NCI-H2029 treated with DMSO at 0.1 percent for 48 hours (cell line): ENCODE data around the gene SH2D7.
A peak's percentile ranks its signal among the peaks of the same experiment; 100 is the strongest.

ENCODE experiments used
- DNase-seq: peaks from one replicate; lab custom pipeline; 2025; lab: John Stamatoyannopoulos, UW

The SH2D7 gene

DNA sequence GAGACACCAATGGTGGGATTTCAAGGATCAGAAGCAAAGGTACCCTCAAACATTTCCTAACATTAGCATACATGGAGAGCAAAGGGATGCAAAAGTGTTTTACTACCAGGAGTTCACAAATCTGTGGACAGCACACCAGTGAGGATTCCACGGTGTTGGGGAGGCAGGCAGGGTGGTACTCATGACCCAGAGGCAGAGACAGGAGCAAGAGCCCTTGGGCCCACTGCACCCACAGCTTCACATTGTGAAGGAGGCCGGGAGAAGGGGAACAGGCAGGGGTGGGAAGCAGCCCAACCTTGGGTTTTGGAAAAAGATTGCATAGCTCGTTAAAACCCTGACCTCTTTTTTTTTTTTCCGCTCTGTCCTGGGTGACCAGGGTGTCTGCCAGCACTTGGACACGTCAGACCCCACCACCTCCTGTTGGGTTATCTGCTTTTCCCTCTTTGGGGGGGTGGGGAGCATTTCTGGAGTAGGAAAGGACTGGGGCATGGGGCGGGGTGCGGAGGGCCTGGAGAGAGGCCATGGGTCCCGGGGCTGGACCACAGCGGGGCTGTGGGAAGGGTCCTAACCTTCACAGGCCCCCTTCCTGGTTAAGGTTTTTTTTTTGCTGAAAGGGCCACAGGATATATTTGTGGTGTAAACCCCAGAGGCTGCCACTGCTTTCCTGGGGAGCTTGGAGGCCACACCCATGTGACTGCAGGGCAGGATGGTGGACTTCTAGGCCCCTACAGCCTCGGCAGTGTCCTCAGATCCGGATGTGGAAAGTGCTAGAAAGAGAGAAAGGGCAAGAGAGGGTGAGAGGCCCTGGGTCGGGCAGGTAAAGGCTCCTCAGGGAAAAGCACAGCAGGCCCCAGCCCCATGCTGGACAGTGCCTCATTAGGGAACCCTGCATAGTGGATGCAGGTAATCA is 12.5 kb downstream of the SH2D7 start:
- no peak for DNase-seq

DNA sequence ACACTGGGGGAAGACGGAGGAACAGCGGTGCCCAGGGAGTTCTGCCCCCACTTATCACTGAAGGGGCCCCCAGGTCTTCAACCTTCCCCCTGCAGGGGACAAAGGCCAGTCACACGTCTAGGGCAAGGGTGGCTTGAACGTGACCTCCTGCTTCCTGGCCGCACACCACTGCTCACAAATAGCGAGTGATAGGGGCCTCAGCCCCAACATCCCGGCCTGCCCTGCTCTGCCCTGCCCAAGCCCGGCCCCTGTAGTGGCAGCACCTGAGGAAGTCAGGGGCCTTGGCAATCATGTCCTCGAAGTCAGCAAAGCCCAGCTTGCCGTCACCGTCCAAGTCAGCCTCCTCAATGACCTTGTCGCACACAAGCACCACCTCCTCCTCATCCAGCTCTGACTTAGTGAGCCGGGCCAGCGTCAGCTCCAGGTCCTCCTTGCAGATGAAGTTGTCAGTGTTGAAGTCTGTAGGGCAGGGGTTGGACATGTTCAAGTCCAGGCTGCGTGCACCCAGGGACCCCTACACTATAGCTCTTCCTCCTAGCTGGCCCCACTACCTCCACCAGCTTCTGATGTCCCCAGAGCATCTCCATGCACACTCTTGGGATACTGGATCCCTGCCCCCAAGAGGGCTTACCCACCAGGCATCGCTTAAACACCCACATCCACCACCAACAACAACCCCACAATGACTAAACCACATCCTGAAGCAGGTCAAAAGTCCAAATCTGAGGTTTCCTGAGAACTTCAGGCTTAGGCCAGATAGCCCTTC is 13.3 kb downstream of the SH2D7 start:
- no peak for DNase-seq

DNA sequence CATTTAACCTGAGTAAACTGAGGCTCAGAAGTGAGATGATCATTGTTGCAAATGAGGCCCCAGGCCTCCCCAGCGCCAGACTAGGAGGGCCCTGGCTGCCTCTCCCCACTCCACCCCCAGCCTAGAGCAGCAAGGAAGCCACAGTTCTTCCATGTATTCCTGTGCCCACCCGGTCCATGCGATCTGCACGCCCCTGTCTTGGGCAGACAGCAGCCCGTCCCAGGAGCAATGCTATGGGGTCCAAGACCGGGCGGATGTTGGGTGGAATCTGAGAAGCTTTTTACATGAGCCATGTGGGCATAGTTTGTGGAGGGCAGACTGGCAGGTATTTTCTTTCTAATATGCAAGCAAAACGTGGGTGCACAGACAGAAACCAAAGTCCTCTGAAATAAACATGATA is 15.1 kb downstream of the SH2D7 start:
- no peak for DNase-seq

DNA sequence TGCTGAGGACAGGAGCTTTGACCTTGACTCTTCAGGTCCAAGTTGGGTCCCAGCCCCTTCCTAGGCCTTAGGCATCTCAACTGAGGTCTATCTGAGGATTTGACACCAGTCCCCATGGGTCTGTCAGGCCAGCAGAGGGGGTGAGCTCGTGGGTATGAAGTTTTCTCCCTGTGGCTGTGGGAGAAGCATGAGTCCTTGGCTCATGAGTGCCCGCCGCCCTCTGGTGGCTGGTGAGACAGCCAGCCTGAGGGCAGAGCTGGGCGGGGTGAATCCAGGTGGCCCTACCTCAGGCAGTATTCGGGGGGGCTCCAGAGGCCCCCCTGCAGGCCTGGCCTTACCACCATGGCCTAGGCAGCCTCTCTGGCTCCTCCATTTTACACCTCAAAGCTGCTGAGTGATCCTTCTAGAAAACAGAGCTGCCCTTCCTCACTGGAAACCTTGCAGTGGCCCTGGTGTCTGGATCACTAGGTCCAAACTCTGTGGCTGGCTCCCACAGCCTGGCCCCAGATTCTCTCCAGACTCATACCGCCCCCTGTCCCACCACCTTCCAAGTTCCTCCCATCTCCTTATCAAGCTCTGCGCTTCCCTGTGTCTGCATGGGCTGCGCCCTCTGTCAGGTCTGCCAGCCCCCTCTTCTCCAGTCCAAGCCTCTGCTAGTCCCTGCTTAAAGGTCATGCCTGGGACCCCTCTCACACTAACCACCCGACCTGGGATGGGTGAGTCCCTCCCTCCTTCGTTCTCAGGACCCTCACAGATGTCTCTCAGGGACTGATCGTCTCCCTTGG is 16.1 kb downstream of the SH2D7 start:
- DNase-seq: no peak

DNA sequence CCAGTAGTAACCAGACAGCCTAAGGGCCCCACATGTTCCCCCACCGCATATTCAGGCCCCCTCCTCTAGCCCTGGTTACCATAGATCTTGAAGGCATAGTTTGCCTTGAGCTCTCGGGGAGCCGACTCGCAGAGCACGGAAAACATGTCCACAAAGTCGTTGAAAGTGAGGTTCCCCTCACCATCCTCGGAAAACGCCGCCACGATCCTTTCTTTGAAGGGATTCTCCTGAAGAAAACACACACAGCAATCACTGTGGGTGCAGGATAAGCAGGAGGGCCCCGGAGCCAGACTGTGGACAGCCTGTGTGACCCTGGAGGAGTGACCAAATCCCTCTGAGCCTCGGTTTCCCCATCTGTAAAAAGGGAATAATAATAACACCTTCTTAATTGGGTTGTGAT is 16.8 kb downstream of the SH2D7 start:
- no peak for DNase-seq

DNA sequence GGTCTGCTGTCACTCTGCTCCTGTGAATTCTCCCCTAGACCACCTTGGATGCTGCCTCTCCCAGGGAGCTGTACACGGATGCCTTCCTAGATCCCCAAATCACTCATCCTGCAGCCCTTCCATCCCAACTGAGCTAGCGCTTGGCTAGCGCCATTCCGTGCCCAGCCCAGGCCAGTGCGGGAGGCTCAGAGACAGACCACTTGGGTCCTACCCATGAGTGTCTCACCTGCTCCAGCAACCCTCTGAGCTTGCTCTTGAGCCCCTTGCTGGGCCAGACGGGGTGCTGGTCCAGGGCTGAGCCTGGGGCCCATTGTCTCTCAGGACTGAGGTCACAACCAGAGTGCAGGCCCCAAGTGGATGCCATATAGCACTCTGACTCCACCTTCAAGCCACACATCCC is 17.7 kb downstream of the SH2D7 start:
- DNase-seq: no peak

DNA sequence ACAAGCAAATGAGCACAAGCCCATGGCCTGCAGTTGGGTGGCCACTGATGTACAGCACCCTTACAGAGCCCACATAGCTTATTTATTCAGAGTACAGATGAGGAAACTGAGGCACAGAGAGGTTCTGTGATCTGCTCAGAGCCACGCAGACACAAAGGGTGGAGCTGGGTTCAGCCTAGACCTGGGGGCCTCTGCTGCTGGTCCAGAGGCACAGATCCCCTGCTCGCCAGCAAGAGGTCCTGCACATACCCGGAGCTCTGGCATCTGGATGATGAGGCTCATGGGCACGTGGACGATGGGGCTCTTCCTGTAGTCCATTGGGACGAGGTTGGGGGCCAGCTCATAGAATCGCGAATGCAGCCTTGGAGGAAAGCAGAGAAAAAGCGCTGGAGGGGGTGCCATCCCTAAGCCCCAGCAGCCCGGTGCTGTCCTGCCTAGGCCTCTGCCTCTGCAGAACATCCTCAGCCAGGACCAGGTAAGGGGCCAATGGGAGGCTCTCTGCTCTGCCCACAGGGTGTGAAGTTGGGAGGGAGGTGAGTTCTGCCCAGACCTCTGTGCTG is 18.6 kb downstream of the SH2D7 start:
- DNase-seq: no peak

DNA sequence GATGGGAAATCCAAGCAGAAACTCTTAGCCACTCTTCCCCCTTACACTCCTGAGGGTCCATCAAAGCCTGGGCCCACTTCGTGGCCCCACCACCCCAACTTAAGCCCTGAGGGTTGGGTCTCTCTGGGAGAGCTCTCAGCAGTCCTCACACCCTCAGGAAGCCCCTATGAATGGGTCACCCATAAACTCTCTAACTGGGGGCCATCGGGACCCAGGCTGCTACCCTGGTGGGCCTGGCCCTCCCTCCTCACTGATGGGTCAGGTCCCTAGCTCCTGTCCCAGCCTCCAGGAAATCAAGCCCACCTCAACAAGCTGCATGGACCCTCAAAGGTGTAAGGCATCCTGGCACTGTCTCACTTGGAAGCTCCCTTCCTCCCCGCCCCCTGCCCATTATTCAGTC is 19.4 kb downstream of the SH2D7 start:
- no peak for DNase-seq

DNA sequence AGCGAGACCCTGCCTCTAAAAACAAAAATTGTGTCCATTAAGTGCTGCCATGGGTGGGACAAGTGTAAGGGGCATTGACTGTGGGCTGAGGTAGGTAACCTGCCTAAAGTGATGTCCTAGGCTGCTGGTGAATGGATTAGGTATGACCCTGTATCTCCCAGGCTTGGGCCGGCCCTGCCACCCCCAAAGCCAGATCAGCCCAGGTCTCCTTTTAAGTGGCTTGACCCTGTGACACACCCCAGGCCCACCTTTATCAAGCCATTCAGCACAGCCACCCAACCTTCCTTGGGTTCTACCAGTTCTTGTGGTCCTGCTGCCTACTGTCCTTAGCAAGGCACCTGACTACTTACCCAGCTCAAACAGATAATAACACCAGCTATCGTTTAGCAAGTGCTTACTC is 20.2 kb downstream of the SH2D7 start:
- DNase-seq: no peak

DNA sequence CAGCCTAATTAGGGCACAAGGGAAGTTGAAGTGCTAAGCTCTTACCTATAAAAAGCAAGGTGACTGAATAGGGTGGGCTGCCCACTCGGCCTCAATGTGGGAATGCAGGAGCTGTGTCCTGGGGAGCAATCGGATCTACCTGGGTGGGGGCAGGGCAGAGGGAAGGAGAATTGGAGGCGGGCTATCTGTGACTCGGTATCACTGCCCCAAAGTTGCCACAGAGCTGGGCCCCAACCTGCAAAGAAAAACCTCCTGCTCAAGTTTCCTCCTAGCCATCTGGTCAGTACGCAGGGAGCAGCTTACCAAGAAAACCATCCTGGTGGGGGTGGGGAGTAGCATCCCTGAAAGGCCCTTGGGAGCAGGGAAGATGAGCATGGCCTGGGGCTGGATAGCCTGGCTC is 28.2 kb downstream of the SH2D7 start:
- no peak for DNase-seq

DNA sequence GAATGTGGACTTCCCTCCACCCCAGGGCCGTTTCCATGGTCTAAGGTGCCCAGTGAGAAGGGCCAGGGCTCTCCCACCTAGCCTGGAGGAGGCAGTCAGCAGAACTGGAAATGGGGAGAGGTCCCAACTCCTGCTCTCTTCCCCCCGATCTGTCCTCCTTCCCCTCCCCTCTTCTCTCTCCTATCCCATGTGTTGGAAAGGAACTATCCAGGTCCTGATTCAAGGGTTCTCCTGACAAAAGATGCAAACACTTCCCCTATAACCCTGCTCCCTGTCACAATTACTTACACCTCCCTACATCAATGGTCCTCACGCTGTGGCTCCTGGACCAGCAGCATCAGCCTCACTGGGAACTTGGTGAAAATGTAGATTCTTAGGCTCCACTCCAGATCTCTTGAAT is 32.9 kb downstream of the SH2D7 start:
- DNase-seq: no peak

DNA sequence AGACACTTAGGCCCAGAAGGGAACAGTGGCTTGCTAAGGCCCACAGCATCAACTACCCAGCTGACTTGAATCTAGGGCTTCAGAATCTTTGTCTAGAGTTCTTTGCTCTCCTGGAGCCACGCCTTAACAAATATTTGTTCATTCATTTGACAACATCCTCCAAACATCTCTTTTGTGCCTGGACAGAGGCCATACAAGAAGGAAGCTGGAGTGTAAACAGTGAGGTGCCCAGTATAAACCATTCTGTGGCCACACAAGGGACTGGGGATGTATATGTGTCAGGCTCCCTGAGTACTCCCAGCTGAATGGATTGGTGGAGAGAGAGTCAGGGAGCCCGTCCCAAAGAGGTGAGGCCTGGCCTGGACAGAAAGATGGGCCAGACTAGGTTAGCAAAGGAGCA is 35.5 kb downstream of the SH2D7 start:
- peak; percentile 43 for DNase-seq

DNA sequence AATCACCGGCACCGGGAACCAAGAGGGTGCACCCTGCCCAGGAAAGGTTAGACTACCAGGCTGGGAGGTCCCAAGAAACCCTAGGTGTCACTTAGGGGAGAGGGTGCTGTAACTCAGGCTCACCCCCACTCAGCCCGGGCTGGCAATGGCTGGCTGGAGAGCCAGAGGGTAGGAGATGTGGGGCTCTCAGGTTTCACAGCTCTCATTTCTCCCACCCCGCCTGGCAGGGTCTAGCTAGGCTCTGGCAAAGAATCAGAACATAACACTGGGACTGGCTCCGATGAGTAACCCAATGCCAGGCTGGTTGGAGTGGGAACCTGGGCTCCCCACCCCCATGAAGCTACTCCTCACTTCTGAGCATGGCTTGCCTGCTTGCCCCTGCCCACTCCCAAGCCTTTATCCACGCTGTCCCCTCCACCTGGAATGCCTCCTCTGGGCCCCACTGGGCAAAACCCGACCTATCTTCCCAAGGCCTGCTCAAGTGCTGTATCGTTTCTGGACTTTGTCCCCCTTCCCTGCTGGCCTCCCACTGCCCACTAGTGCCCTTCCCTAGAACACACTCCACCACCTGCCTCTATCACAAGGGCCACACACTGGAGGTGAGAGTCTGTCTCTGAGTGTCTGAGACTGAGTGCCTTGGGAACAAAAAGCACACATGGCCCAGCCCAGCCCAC is 36.9 kb downstream of the SH2D7 start:
- DNase-seq: peak; percentile 52

DNA sequence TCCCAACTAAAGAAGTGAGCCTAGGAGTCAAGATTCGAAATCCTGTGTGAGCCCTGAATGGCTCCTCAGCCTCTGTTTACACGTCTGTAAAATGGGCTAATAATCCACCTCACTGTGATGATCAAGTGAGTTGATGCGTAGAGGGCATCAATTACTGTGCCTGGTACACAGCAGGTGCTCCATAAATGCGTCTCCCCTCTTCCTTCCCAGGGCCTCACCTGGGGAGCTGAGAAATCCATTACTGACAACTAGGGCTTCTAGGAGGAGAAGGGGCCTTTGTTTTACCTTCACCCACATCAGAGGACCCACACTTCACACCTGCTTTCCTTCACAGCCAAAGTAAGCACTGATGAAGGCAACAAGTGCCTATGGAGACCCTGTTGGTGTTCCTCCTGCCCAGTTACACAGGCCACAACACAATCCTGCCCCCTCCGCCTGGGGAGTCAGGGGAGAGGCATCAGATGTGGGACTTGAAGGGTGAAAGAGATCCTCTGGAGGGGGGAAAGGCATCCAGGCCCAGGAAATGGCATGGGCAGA is 37.5 kb downstream of the SH2D7 start:
- DNase-seq: no peak

DNA sequence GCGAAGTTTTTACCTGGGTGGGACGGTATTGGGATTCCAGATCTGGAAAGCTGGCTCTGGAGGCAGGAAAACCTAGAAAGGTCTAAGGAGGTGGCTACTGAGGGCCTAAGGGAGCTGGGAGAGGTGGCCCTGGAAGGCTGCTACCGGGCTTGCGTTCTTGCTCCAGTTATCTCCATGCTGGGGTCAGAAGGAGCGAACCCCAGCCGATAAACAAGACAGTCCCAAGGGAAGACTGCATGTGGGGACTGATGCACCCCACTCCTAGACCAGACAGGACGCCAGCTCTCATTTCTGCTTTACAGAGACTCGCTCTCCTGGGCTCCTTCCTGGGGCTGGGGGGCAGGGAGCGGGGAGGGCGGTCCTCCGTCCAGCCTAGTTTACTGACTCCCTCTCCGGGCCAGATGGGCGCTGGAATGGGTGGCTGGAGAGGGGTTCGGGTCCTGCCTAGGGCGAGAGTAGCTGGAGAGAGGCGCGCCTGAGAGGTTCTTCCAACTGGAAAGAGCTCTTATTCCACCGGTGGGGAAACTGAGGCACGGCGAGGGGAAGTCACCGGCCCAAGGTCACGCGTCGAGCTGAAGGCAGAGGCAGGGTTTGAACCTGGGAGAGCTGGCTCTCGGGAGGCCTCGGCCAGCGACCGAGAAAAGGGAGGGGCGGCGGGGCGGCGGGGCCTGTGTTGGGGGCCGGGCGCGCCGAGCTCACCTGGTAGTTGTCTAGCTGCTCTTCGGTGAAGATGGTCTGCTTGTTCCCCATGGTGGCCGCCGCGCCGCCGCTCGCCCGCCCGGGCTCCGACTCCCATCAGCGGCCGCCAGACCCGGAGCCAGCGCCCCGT is 38.3 kb downstream of the SH2D7 start:
- no peak for DNase-seq

DNA sequence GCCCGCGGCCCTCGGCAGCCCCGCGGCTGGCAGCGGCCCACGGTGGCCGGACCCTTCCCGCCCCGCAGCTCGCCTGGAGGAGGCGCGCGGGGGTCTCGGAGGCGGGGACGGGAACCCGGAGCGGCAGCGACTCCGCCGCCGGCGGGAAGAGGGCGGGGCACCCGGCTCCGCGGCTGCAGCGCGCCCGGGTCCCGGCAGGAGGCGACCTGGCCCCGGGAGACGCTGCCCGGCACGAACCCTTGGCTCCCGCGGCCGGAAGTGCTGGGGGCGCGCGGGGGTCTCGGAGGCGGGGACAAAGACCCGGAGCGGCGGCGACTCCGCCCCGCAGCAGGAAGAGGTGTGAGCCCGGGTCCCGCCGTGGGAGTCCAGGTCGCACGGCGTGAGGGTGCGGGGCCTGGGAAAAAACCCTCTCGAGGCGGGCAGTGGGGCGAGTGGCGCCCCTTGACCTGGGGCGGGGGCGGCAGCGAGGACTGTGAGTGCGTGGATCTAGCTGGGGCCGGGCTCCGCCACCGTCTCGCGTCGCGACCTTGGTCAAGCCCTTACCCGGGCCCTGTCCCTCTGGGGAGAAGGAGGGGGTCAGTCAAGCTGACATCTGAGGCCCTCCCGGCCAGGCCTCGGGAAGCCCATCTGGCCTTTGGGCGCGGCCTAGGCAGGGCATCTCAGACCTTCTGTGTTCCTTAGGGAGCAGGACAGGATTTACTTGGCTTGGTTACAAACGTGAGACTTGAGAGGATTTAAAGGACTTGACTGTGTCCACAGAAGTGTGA is 39.1 kb downstream of the SH2D7 start, which contains the start of gene CIB2:
TSS of gene CIB2 (minus strand) at position 151 of the 767 bp plus-strand sequence. CDS start 230 bp downstream, outside the sequence.
- peak; percentile 5 for DNase-seq

DNA sequence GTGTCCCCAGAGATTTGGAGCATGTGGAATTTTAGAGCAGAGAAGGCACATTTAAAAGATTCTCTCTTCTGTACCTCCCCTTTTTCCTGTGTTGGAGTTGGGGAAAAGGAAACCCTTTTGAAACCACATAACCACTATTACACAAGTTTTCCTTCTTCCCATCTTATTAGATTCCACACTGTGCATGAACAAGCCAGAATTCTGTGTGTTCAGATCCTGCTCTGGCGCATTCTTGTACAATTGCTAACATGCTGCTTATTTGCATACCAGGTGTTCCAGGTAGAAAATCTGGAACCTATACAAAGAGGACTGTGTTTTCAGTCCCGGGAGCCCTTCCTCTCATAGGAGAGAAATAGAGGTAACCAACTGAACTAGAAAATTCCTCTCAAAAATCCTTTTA is 41.4 kb downstream of the SH2D7 start:
- no peak for DNase-seq

DNA sequence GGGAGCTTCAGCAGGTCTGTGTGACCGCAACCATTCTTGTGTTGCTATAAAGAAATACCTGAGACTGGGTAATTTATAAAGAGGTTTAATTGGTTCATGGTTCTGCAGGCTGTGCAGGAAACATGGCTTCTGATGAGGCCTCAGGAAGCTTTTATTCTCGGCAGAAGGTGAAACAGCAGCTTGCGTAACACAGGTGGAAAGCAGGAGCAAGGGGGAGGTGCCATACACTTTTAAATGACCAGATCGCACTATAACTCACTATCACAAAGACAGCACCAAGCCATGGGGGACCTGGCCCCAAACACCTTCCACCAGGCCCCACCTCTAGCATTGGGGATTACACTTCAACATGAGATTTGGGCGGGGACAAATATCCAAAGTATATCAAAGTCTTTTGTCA is 47.2 kb downstream of the SH2D7 start:
- DNase-seq: no peak

DNA sequence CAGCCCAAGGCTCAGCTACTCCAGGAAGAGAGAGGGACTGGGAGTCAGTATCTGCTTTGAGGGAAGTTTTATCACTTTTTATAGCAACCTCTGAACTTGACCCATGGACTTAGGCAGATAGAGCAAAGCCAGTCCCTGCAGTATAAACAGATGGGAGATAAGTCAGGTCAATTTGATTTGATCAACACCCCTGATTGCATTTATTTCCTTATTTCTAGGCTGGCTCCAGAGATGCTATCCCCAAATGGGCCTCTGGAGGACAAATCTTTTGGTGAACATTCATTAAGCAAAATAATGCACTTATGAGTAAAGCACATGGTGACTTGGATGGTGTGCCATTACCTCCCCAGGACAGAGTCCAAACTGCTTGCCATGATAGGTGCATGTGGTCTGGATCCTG is 47.9 kb downstream of the SH2D7 start:
- no peak for DNase-seq

DNA sequence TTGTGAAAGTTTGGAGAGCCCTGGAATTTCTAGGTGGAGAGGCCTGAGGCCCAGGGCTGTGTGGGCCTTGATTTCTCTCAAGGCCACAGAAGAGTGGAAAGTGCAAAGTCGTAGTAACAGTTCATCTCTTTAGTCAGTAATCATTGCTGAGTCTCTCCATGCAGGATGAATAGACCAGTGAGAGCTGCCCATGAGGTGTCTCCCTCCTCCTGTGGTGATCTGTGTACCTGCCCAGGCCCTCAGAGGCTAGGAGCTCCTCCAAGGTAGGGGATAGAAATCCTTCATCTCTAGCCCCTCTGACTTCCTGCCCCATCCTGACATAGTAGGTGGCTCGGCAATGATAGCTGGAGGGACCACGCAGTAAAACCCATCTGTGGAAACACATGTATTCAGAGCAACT is 50.0 kb downstream of the SH2D7 start:
- DNase-seq: no peak
